ENCODE results near the gene TMPRSS7.

TMPRSS7 gene

GRCh38 chr3:112104774-112105173, 70.2 kb downstream of the TMPRSS7 start:
- no peak for DNase-seq

GRCh38 chr3:112109322-112109721, 74.8 kb downstream of the TMPRSS7 start:
- DNase-seq: no peak

- DNase-seq: peak; percentile 11 to 77 (median 45)
Observed at GRCh38 chr3:112111785-112112402, 77.4 kb downstream of the TMPRSS7 start.

- DNase-seq: no peak
Observed at GRCh38 chr3:112114576-112115160, 80.1 kb downstream of the TMPRSS7 start.

GRCh38 chr3:112115161-112115739, 80.7 kb downstream of the TMPRSS7 start:
- DNase-seq: no peak

- DNase-seq: no peak
Observed at GRCh38 chr3:112115806-112116383, 81.4 kb downstream of the TMPRSS7 start.

- DNase-seq: no peak
Observed at GRCh38 chr3:112116748-112117186, 82.2 kb downstream of the TMPRSS7 start.

GRCh38 chr3:112117415-112117814, 82.9 kb downstream of the TMPRSS7 start:
- no peak for DNase-seq

GRCh38 chr3:112117841-112118571, 83.5 kb downstream of the TMPRSS7 start:
- DNase-seq: no peak

GRCh38 chr3:112119962-112120836, 85.7 kb downstream of the TMPRSS7 start:
- DNase-seq: peak in 1 of 5 donors; percentile 22

GRCh38 chr3:112121577-112122547, 87.3 kb downstream of the TMPRSS7 start:
- DNase-seq: no peak

- DNase-seq: no peak
Observed at GRCh38 chr3:112122870-112123269, 88.3 kb downstream of the TMPRSS7 start.

GRCh38 chr3:112123548-112123947, 89.0 kb downstream of the TMPRSS7 start:
- no peak for DNase-seq

- DNase-seq: no peak
Observed at GRCh38 chr3:112124907-112125607, 90.5 kb downstream of the TMPRSS7 start.

GRCh38 chr3:112126511-112126911, 92.0 kb downstream of the TMPRSS7 start:
- DNase-seq: no peak

GRCh38 chr3:112127522-112128494, 93.3 kb downstream of the TMPRSS7 start:
- DNase-seq: peak in 1 of 5 donors; percentile 44

GRCh38 chr3:112128843-112129727, 94.5 kb downstream of the TMPRSS7 start:
- peak; percentile 20 to 83 (median 42) for DNase-seq
